Tibial nerve (tissue), 4 donors: ENCODE data around the gene AGRP. TPM values are rescaled to one million over a fixed set of nuclear protein-coding genes. Genes with fewer than 3 reads are reported as not detected.

Experiments used
- DNase-seq, 2 donors: peaks; one replicate each; pipeline ENCODE4 v3.0.0-alpha.2; 2019; ENCODE audit warnings: low spot score in 2 of 2
- H3K27ac ChIP-seq, 4 donors: fragments of 200-600 bp; sonication (generic) in 3 of 4; one replicate each; pipeline ENCODE4 v1.5.1; 2017 to 2019; ENCODE audit warnings: mild to moderate bottlenecking in 1 of 4
- H3K27me3 ChIP-seq, 2 donors: fragments of 200-600 bp; sonication (generic) in 1 of 2; one replicate each; pipeline versions ENCODE4 v1.5.1 to v1.6.0; 2017 to 2019
- H3K36me3 ChIP-seq, 3 donors: fragments of 200-600 bp; sonication (generic); one replicate each; pipeline ENCODE4 v1.5.1; 2018 to 2019
- H3K4me1 ChIP-seq, 4 donors: fragments of 200-600 bp; sonication (generic) in 3 of 4; one replicate each; pipeline ENCODE4 v1.5.1; 2017 to 2019
- H3K4me3 ChIP-seq, 4 donors: fragments of 200-600 bp; sonication (generic) in 3 of 4; one replicate each; pipeline ENCODE4 v1.5.1; 2017 to 2019; ENCODE audit warnings: mild to moderate bottlenecking in 1 of 4, moderate library complexity in 1 of 4
- H3K9me3 ChIP-seq, 4 donors: fragments of 200-600 bp; sonication (generic) in 3 of 4; one replicate each; pipeline ENCODE4 v1.5.1; 2017 to 2019
- CTCF ChIP-seq, 5 experiments: fragments of 200-600 bp in 3 of 5; fragments of 450-650 bp in 2 of 5; sonication (generic) in 3 of 5; IDR thresholded peaks; one replicate each; pipeline ENCODE4 v1.5.1; 2016 to 2019; ENCODE audit warnings: antibody characterized with exemption in 5 of 5, mild to moderate bottlenecking in 3 of 5, moderate library complexity in 2 of 5
- EP300 ChIP-seq, 2 donors: sonication (generic); formaldehyde crosslinking; IDR thresholded peaks; one replicate each; pipeline ENCODE4 v1.6.1; 2017; ENCODE audit warnings: antibody characterized with exemption in 2 of 2, mild to moderate bottlenecking in 1 of 2
- POLR2A ChIP-seq, 2 donors: fragments of 450-650 bp; IDR thresholded peaks; one replicate each; pipeline ENCODE4 v1.6.1; 2017; ENCODE audit warnings: antibody characterized with exemption in 2 of 2, mild to moderate bottlenecking in 2 of 2, moderate library complexity in 2 of 2
- WGBS, 2 donors: methylation state at CpG; one replicate each; pipeline ENCODE4 v1.1.5; 2018; 5-methylcytosine and 5-hydroxymethylcytosine counted together
- total RNA-seq, 4 donors: library from RNA; depleted of rRNA; stranded (reverse); fragments of >200 nt; gene quantifications; one replicate each; pipeline ENCODE4 v1.1.0, GENCODE V29; 2016

The AGRP gene
- total RNA-seq, 4 donors from 2014 or later = not detected

- no peak overlapping the region for H3K27ac ChIP-seq
- DNase-seq = no peak
- no peaks in the 10 kb centered on the region for H3K9me3 ChIP-seq
- TF ChIP-seq POLR2A (IDR thresholded peaks at IDR 0.05) = no peak
- TF ChIP-seq CTCF (IDR thresholded peaks at IDR 0.05) = no peak
- TF ChIP-seq EP300 (IDR thresholded peaks at IDR 0.05) = no peak
- H3K4me1 ChIP-seq = peaks cover 0 to 67% (median 32%) of the 10 kb centered on the region in 4 donors
- no peaks in the 10 kb centered on the region for H3K27me3 ChIP-seq
- H3K36me3 ChIP-seq = no peaks in the 10 kb centered on the region
- no peak overlapping the region for H3K4me3 ChIP-seq
- WGBS, 2 donors = 67 to 70% methylated on average over 6 of the region's 6 CpGs
These were observed 16.8 kb downstream of the AGRP start for GRCh38 chr16:67466581-67466980.

GRCh38 chr16:67464565-67464964 lies 18.8 kb downstream of the AGRP start:
- 80 to 83% methylated on average over 1 to 2 of the region's 2 CpGs for WGBS, 2 donors
- TF ChIP-seq POLR2A (IDR thresholded peaks at IDR 0.05) (no peak), EP300 (IDR thresholded peaks at IDR 0.05) (no peak), CTCF (IDR thresholded peaks at IDR 0.05) (no peak)
- H3K9me3 ChIP-seq = no peaks in the 10 kb centered on the region
- no peaks in the 10 kb centered on the region for H3K27me3 ChIP-seq
- H3K4me1 ChIP-seq = peaks cover 5 to 73% (median 43%) of the 10 kb centered on the region in 4 donors
- H3K36me3 ChIP-seq = no peaks in the 10 kb centered on the region
- peak overlapping the region in 1 of 4 donors; percentile 60 for H3K27ac ChIP-seq
- no peak for DNase-seq
- H3K4me3 ChIP-seq = no peak overlapping the region

GRCh38 chr16:67463691-67464090 lies 19.7 kb downstream of the AGRP start:
- Histone ChIP-seq H3K4me3 (no peak overlapping the region), H3K9me3 (no peaks in the 10 kb centered on the region), H3K27me3 (no peaks in the 10 kb centered on the region), H3K27ac (peak overlapping the region in 1 of 4 donors; percentile 60), H3K4me1 (peaks cover 8 to 80% (median 52%) of the 10 kb centered on the region in 4 donors), H3K36me3 (no peaks in the 10 kb centered on the region)
- WGBS, 2 donors = 84 to 89% methylated on average over 4 of the region's 4 CpGs
- no peak for DNase-seq
- TF ChIP-seq EP300 (IDR thresholded peaks at IDR 0.05) = no peak
- TF ChIP-seq CTCF (IDR thresholded peaks at IDR 0.05) = no peak
- no peak for TF ChIP-seq POLR2A (IDR thresholded peaks at IDR 0.05)

GRCh38 chr16:67463059-67463458 lies 20.3 kb downstream of the AGRP start:
- TF ChIP-seq POLR2A (IDR thresholded peaks at IDR 0.05) (no peak), CTCF (IDR thresholded peaks at IDR 0.05) (no peak), EP300 (IDR thresholded peaks at IDR 0.05) (no peak)
- H3K4me3 ChIP-seq = no peak overlapping the region
- H3K9me3 ChIP-seq = no peaks in the 10 kb centered on the region
- WGBS, 2 donors = 67 to 73% methylated on average over 5 of the region's 5 CpGs
- no peaks in the 10 kb centered on the region for H3K36me3 ChIP-seq
- no peaks in the 10 kb centered on the region for H3K27me3 ChIP-seq
- no peak for DNase-seq
- peak overlapping the region in 1 of 4 donors; percentile 74 for H3K27ac ChIP-seq
- peaks cover 8 to 81% (median 59%) of the 10 kb centered on the region in 4 donors for H3K4me1 ChIP-seq

GRCh38 chr16:67462279-67462655 lies 21.1 kb downstream of the AGRP start:
- peak overlapping the region in 2 of 4 donors; percentile 36 to 74 for H3K27ac ChIP-seq
- peaks cover 8 to 86% (median 66%) of the 10 kb centered on the region in 4 donors for H3K4me1 ChIP-seq
- H3K36me3 ChIP-seq = no peaks in the 10 kb centered on the region
- no peak for DNase-seq
- WGBS, 2 donors = 90 to 94% methylated on average over 5 of the region's 5 CpGs
- no peak overlapping the region for H3K4me3 ChIP-seq
- H3K9me3 ChIP-seq = no peaks in the 10 kb centered on the region
- TF ChIP-seq EP300 (IDR thresholded peaks at IDR 0.05) = no peak
- no peak for TF ChIP-seq CTCF (IDR thresholded peaks at IDR 0.05)
- TF ChIP-seq POLR2A (IDR thresholded peaks at IDR 0.05) = no peak
- no peaks in the 10 kb centered on the region for H3K27me3 ChIP-seq
